Bronchial epithelial cell (primary cell): ENCODE data around the gene PLA2G7. TPM values are rescaled to one million over a fixed set of nuclear protein-coding genes. Genes with fewer than 3 reads are reported as not detected.

Source experiments
- DNase-seq: peaks from one replicate; pipeline ENCODE4 v3.0.0-alpha.2; 2010; ENCODE audit warnings: low read depth
- FAIRE-seq: peaks from 2 replicates; lab custom pipeline; 2011; peaks lifted over from hg19 to GRCh38; lab: Jason Lieb, UNC
- H3K27me3 ChIP-seq: 2 replicates; pipeline ENCODE4 v1.5.1; 2011; ENCODE audit warnings: low read length; ENCODE audit not compliant: control insufficient read depth, insufficient read depth
- H3K36me3 ChIP-seq: 2 replicates; pipeline ENCODE4 v1.5.1; 2011; ENCODE audit warnings: low read length; ENCODE audit not compliant: control insufficient read depth, insufficient read depth
- H3K4me3 ChIP-seq: 2 replicates; pipeline ENCODE4 v1.5.1; 2011; ENCODE audit warnings: mild to moderate bottlenecking, low read depth, low read length, control low read depth
- CTCF ChIP-seq: IDR thresholded peaks from 2 replicates; pipeline ENCODE4 v1.5.1; 2011; ENCODE audit warnings: mild to moderate bottlenecking, moderate library complexity, low read length, control low read depth, inconsistent platforms; ENCODE audit not compliant: insufficient read depth, severe bottlenecking
- total RNA-seq: library from RNA; depleted of rRNA; stranded (reverse); fragments of >200 nt; gene quantifications from 2 replicates; pipeline ENCODE4 v1.2.1, GENCODE V29; 2014

PLA2G7 gene
- total RNA-seq, 1 donor from 2014 or later = not detected

- no peak for DNase-seq
- H3K4me3 ChIP-seq = no peak overlapping the region
- FAIRE-seq = no peak
Measured at GRCh38 chr6:46677314-46677654, 57.9 kb downstream of the PLA2G7 start.

GRCh38 chr6:46676604-46677313 is 58.4 kb downstream of the PLA2G7 start:
- FAIRE-seq = no peak
- TF ChIP-seq CTCF = no peak
- DNase-seq = no peak
- Histone ChIP-seq H3K27me3 (no peaks in the 10 kb centered on the region), H3K4me3 (no peak overlapping the region), H3K36me3 (no peaks in the 10 kb centered on the region)

More at GRCh38 chr6:46677314-46677654, 57.9 kb downstream of the PLA2G7 start:
- no peaks in the 10 kb centered on the region for H3K36me3 ChIP-seq
- H3K27me3 ChIP-seq = no peaks in the 10 kb centered on the region
- TF ChIP-seq CTCF = peak; percentile 35

- no peak overlapping the region for H3K4me3 ChIP-seq
- H3K36me3 ChIP-seq = no peaks in the 10 kb centered on the region
- DNase-seq = no peak
- TF ChIP-seq CTCF = no peak
- no peaks in the 10 kb centered on the region for H3K27me3 ChIP-seq
- peak; percentile 50 for FAIRE-seq
Measured at GRCh38 chr6:46674410-46674809, 60.8 kb downstream of the PLA2G7 start.

GRCh38 chr6:46667377-46667776 is 67.8 kb downstream of the PLA2G7 start:
- no peak for TF ChIP-seq CTCF
- H3K4me3 ChIP-seq = no peak overlapping the region
- no peaks in the 10 kb centered on the region for H3K27me3 ChIP-seq
- DNase-seq = no peak
- no peaks in the 10 kb centered on the region for H3K36me3 ChIP-seq
- no peak for FAIRE-seq

- Histone ChIP-seq H3K27me3 (no peaks in the 10 kb centered on the region), H3K4me3 (no peak overlapping the region), H3K36me3 (no peaks in the 10 kb centered on the region)
- no peak for FAIRE-seq
- DNase-seq = no peak
- no peak for TF ChIP-seq CTCF
Measured at GRCh38 chr6:46661483-46661882, 73.7 kb downstream of the PLA2G7 start.

- no peaks in the 10 kb centered on the region for H3K36me3 ChIP-seq
- no peak for TF ChIP-seq CTCF
- FAIRE-seq (no peak), DNase-seq (no peak)
- H3K27me3 ChIP-seq = no peaks in the 10 kb centered on the region
- H3K4me3 ChIP-seq = no peak overlapping the region
Measured at GRCh38 chr6:46657642-46658041, 77.5 kb downstream of the PLA2G7 start.
